Stimulated activated CD8-positive, alpha-beta memory T cell treated with anti-CD3 and anti-CD28 coated beads, Interleukin-2, amount 100 ng/mL, for 1 hour (primary cell): ENCODE results near the gene DRC1.

ENCODE experiments used
- DNase-seq, 2 donors: peaks; one replicate each; pipeline ENCODE4 v3.0.0-alpha.2; 2020; ENCODE audit warnings: low read depth in 2 of 2

Gene DRC1

GRCh38 chr2:26493566-26493965 is 91.8 kb downstream of the DRC1 start:
- no peak for DNase-seq

- no peak for DNase-seq
These were observed 92.5 kb downstream of the DRC1 start for GRCh38 chr2:26494199-26494598.

GRCh38 chr2:26494891-26495290 is 93.2 kb downstream of the DRC1 start:
- DNase-seq, result no peak

GRCh38 chr2:26495705-26496297 is 94.1 kb downstream of the DRC1 start:
- DNase-seq, result no peak

- no peak for DNase-seq
These were observed 98.7 kb downstream of the DRC1 start for GRCh38 chr2:26500406-26500805.

GRCh38 chr2:26503231-26503880 is 101.6 kb downstream of the DRC1 start:
- DNase-seq, result peak; percentile 38 to 58

GRCh38 chr2:26504002-26504401 is 102.3 kb downstream of the DRC1 start:
- DNase-seq, result no peak

GRCh38 chr2:26506279-26506678 is 104.6 kb downstream of the DRC1 start:
- no peak for DNase-seq
